A172 (cell line): ENCODE results near the gene H2BK1. TPM values are rescaled to one million over a fixed set of nuclear protein-coding genes. Genes with fewer than 3 reads are reported as not detected.

Experiments
- DNase-seq: peaks from one replicate; pipeline ENCODE4 v3.0.0-alpha.2; 2015; ENCODE audit warnings: low spot score
- total RNA-seq: library from RNA; depleted of rRNA; stranded (reverse); fragments of >200 nt; shearing (Covaris generic); gene quantifications from 2 replicates; pipeline ENCODE4 v1.2.3, GENCODE V29; 2014

The H2BK1 gene
- total RNA-seq, 1 experiment from 2014 or later = not detected

- DNase-seq = no peak
Measured at GRCh38 chr7:151245360-151246101, 35.2 kb upstream of the H2BK1 start.

- no peak for DNase-seq
Measured at GRCh38 chr7:151244841-151245346, 34.6 kb upstream of the H2BK1 start.

- peak; percentile 45 for DNase-seq
Measured at GRCh38 chr7:151244196-151244840, 34.0 kb upstream of the H2BK1 start.

- no peak for DNase-seq
Measured at GRCh38 chr7:151243408-151244195, 33.3 kb upstream of the H2BK1 start.

GRCh38 chr7:151243045-151243349 is 32.7 kb upstream of the H2BK1 start:
- no peak for DNase-seq

- DNase-seq = no peak
Measured at GRCh38 chr7:151242159-151243044, 32.1 kb upstream of the H2BK1 start.

GRCh38 chr7:151241755-151242096 is 31.4 kb upstream of the H2BK1 start:
- DNase-seq = no peak

- no peak for DNase-seq
Measured at GRCh38 chr7:151240942-151241754, 30.9 kb upstream of the H2BK1 start.

GRCh38 chr7:151240536-151240935 is 30.2 kb upstream of the H2BK1 start:
- no peak for DNase-seq

- DNase-seq = no peak
Measured at GRCh38 chr7:151239837-151240459, 29.7 kb upstream of the H2BK1 start.

- no peak for DNase-seq
Measured at GRCh38 chr7:151238924-151239836, 28.9 kb upstream of the H2BK1 start.

- no peak for DNase-seq
Measured at GRCh38 chr7:151238190-151238810, 28.0 kb upstream of the H2BK1 start.

- DNase-seq = no peak
Measured at GRCh38 chr7:151237244-151238189, 27.2 kb upstream of the H2BK1 start.

- DNase-seq = no peak
Measured at GRCh38 chr7:151236406-151236805, 26.1 kb upstream of the H2BK1 start.

- DNase-seq = no peak
Measured at GRCh38 chr7:151235091-151235787, 25.0 kb upstream of the H2BK1 start.

- no peak for DNase-seq
Measured at GRCh38 chr7:151233804-151234203, 23.5 kb upstream of the H2BK1 start.
